ENCODE results near the gene MEIOC.

DNA sequence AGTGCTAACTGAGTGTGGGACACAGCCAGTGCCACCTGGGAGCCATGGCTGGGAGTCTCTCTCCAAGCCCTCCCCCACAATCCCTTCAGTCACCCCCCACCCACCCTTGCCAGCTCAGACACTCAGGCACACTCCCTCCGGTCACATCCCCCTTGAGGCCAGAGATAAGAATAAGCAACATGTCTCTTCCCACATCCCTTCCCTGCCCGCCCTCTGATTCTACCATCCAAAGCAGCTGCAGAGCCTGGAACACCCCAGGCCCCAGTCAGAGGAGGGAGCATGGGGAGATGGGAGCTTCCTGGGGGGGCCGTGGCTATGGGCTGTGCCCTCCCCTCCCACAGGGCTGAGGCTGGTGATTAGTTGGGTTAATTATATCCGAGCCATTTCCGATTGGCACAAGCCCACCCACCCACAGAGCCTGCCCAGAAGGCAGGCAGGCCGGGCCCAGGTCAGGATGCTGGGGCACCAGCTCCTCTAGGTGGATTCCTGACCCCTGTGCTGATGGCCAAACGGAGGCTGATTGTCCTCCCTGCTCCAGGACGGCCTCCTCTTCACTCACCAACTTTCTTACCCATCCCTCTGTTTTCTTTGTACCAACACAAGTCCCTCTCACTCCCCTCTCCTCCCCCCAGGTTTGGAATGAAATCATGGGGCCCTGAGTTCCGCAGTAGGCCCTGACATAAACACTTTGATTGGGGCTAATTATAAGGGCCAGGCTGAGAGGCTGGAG, 28.6 kb upstream of the MEIOC start:
- TF ChIP-seq POLR2A (IDR thresholded peaks at IDR 0.05): no peak
- TF ChIP-seq, protein P1, sequence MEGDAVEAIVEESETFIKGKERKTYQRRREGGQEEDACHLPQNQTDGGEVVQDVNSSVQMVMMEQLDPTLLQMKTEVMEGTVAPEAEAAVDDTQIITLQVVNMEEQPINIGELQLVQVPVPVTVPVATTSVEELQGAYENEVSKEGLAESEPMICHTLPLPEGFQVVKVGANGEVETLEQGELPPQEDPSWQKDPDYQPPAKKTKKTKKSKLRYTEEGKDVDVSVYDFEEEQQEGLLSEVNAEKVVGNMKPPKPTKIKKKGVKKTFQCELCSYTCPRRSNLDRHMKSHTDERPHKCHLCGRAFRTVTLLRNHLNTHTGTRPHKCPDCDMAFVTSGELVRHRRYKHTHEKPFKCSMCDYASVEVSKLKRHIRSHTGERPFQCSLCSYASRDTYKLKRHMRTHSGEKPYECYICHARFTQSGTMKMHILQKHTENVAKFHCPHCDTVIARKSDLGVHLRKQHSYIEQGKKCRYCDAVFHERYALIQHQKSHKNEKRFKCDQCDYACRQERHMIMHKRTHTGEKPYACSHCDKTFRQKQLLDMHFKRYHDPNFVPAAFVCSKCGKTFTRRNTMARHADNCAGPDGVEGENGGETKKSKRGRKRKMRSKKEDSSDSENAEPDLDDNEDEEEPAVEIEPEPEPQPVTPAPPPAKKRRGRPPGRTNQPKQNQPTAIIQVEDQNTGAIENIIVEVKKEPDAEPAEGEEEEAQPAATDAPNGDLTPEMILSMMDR (IDR thresholded peaks at IDR 0.05): no peak

All from testis (tissue), 2 donors.